T-helper 1 cell treated with Interleukin-12 subunit alpha and Interleukin-12 subunit beta and Interleukin-4 antibody, amounts not matched to agents 30 μg/mL and 1 μg/mL, for 36 hours (primary cell): ENCODE data around the gene ZFAND6.
"Not testable (repeated sequence)": the region's sequence is repeated elsewhere in the genome, so short reads cannot be mapped to it uniquely, and the experiment has no call there.

Source experiments
- H3K27ac Mint-ChIP-seq: one replicate; pipeline ENCODE4 v1.8.0; 2021; ENCODE audit warnings: mild to moderate bottlenecking, mixed read lengths
- H3K27me3 Mint-ChIP-seq: one replicate; pipeline ENCODE4 v1.8.0; 2021; ENCODE audit warnings: low read depth, mixed read lengths
- H3K36me3 Mint-ChIP-seq: one replicate; pipeline ENCODE4 v1.8.0; 2021; ENCODE audit warnings: low read depth, mixed read lengths
- H3K4me1 Mint-ChIP-seq: one replicate; pipeline ENCODE4 v1.8.0; 2021; ENCODE audit warnings: low read depth, mixed read lengths
- H3K4me3 Mint-ChIP-seq: one replicate; pipeline ENCODE4 v1.8.0; 2021; ENCODE audit warnings: mild to moderate bottlenecking, moderate library complexity, mixed read lengths
- H3K9me3 Mint-ChIP-seq: one replicate; pipeline ENCODE4 v1.8.0; 2021; ENCODE audit warnings: mixed read lengths

ZFAND6 gene

GRCh38 chr15:80154336-80154735, 94.9 kb downstream of the ZFAND6 start:
- Mint-ChIP-seq H3K9me3 (no peaks in the 10 kb centered on the region), H3K36me3 (peaks cover 11% of the 10 kb centered on the region), H3K27me3 (peaks cover 5% of the 10 kb centered on the region), H3K4me1 (peaks cover 38% of the 10 kb centered on the region), H3K4me3 (peak overlapping the region; percentile 92), H3K27ac (peak overlapping the region; percentile 97)

- Mint-ChIP-seq H3K4me1 (peaks cover 39% of the 10 kb centered on the region), H3K9me3 (no peaks in the 10 kb centered on the region), H3K36me3 (peaks cover 15% of the 10 kb centered on the region), H3K27ac (peak overlapping the region; percentile 57), H3K27me3 (peaks cover 5% of the 10 kb centered on the region), H3K4me3 (peak overlapping the region; percentile 65)
Measured at GRCh38 chr15:80155001-80155377, 95.5 kb downstream of the ZFAND6 start.

GRCh38 chr15:80155378-80156175, 96.1 kb downstream of the ZFAND6 start:
- Mint-ChIP-seq H3K4me3 (peak overlapping the region; percentile 65), H3K4me1 (peaks cover 43% of the 10 kb centered on the region), H3K27ac (peak overlapping the region; percentile 57)

GRCh38 chr15:80156176-80156720, 96.8 kb downstream of the ZFAND6 start:
- Mint-ChIP-seq H3K36me3 (peaks cover 18% of the 10 kb centered on the region), H3K27ac (no peak overlapping the region), H3K27me3 (no peaks in the 10 kb centered on the region), H3K9me3 (no peaks in the 10 kb centered on the region), H3K4me3 (no peak overlapping the region), H3K4me1 (peaks cover 49% of the 10 kb centered on the region)

More at GRCh38 chr15:80155378-80156175, 96.1 kb downstream of the ZFAND6 start:
- not testable (repeated sequence) for H3K27me3 Mint-ChIP-seq, H3K9me3 Mint-ChIP-seq
- H3K36me3 Mint-ChIP-seq = peaks cover 15% of the 10 kb centered on the region

- Mint-ChIP-seq H3K4me3 (no peak overlapping the region), H3K4me1 (peaks cover 47% of the 10 kb centered on the region), H3K27me3 (no peaks in the 10 kb centered on the region), H3K36me3 (peaks cover 23% of the 10 kb centered on the region), H3K9me3 (no peaks in the 10 kb centered on the region), H3K27ac (no peak overlapping the region)
Measured at GRCh38 chr15:80157215-80157614, 97.7 kb downstream of the ZFAND6 start.

GRCh38 chr15:80159301-80159700, 99.8 kb downstream of the ZFAND6 start:
- Mint-ChIP-seq H3K9me3 (no peaks in the 10 kb centered on the region), H3K36me3 (peaks cover 39% of the 10 kb centered on the region), H3K27me3 (no peaks in the 10 kb centered on the region), H3K4me1 (peaks cover 33% of the 10 kb centered on the region), H3K4me3 (no peak overlapping the region), H3K27ac (peak overlapping the region; percentile 23)

GRCh38 chr15:80159811-80160569, 100.5 kb downstream of the ZFAND6 start:
- no peaks in the 10 kb centered on the region for H3K27me3 Mint-ChIP-seq
- H3K36me3 Mint-ChIP-seq = peaks cover 36% of the 10 kb centered on the region
- H3K4me1 Mint-ChIP-seq = peaks cover 26% of the 10 kb centered on the region
- no peak overlapping the region for H3K4me3 Mint-ChIP-seq
- H3K27ac Mint-ChIP-seq = peak overlapping the region; percentile 87
- no peaks in the 10 kb centered on the region for H3K9me3 Mint-ChIP-seq

GRCh38 chr15:80160570-80161156, 101.2 kb downstream of the ZFAND6 start:
- no peaks in the 10 kb centered on the region for H3K27me3 Mint-ChIP-seq
- peak overlapping the region; percentile 87 for H3K27ac Mint-ChIP-seq
- H3K4me3 Mint-ChIP-seq = peak overlapping the region; percentile 58
- peaks cover 34% of the 10 kb centered on the region for H3K36me3 Mint-ChIP-seq
- H3K4me1 Mint-ChIP-seq = peaks cover 19% of the 10 kb centered on the region
- H3K9me3 Mint-ChIP-seq = no peaks in the 10 kb centered on the region

GRCh38 chr15:80161468-80162016, 102.1 kb downstream of the ZFAND6 start:
- no peaks in the 10 kb centered on the region for H3K27me3 Mint-ChIP-seq
- no peaks in the 10 kb centered on the region for H3K9me3 Mint-ChIP-seq
- peak overlapping the region; percentile 87 for H3K27ac Mint-ChIP-seq
- H3K4me1 Mint-ChIP-seq = peaks cover 17% of the 10 kb centered on the region
- peaks cover 34% of the 10 kb centered on the region for H3K36me3 Mint-ChIP-seq
- no peak overlapping the region for H3K4me3 Mint-ChIP-seq

GRCh38 chr15:80162059-80162554, 102.6 kb downstream of the ZFAND6 start:
- Mint-ChIP-seq H3K36me3 (peaks cover 34% of the 10 kb centered on the region), H3K27me3 (no peaks in the 10 kb centered on the region), H3K4me1 (peaks cover 17% of the 10 kb centered on the region), H3K9me3 (no peaks in the 10 kb centered on the region), H3K4me3 (no peak overlapping the region), H3K27ac (no peak overlapping the region)

GRCh38 chr15:80163217-80163616, 103.7 kb downstream of the ZFAND6 start:
- H3K27ac Mint-ChIP-seq = no peak overlapping the region
- H3K27me3 Mint-ChIP-seq = no peaks in the 10 kb centered on the region
- H3K4me3 Mint-ChIP-seq = no peak overlapping the region
- H3K36me3 Mint-ChIP-seq = peaks cover 36% of the 10 kb centered on the region
- H3K9me3 Mint-ChIP-seq = no peaks in the 10 kb centered on the region
- peaks cover 17% of the 10 kb centered on the region for H3K4me1 Mint-ChIP-seq

GRCh38 chr15:80163897-80164296, 104.4 kb downstream of the ZFAND6 start:
- Mint-ChIP-seq H3K27me3 (no peaks in the 10 kb centered on the region), H3K4me1 (peaks cover 17% of the 10 kb centered on the region), H3K9me3 (no peaks in the 10 kb centered on the region), H3K4me3 (no peak overlapping the region), H3K36me3 (peaks cover 34% of the 10 kb centered on the region), H3K27ac (no peak overlapping the region)

GRCh38 chr15:80167936-80168335, 108.5 kb downstream of the ZFAND6 start:
- Mint-ChIP-seq H3K27me3 (no peaks in the 10 kb centered on the region), H3K4me1 (no peaks in the 10 kb centered on the region), H3K9me3 (no peaks in the 10 kb centered on the region), H3K27ac (no peak overlapping the region), H3K36me3 (peaks cover 24% of the 10 kb centered on the region), H3K4me3 (no peak overlapping the region)

- no peak overlapping the region for H3K4me3 Mint-ChIP-seq
- H3K36me3 Mint-ChIP-seq = peaks cover 23% of the 10 kb centered on the region
- no peaks in the 10 kb centered on the region for H3K4me1 Mint-ChIP-seq
- H3K27me3 Mint-ChIP-seq = no peaks in the 10 kb centered on the region
- H3K27ac Mint-ChIP-seq = no peak overlapping the region
- H3K9me3 Mint-ChIP-seq = no peaks in the 10 kb centered on the region
Measured at GRCh38 chr15:80168421-80168820, 108.9 kb downstream of the ZFAND6 start.
